H1 (cell line): Measurements from ENCODE around the gene RPS6KA2. TPM values are rescaled to one million over a fixed set of nuclear protein-coding genes. Genes with fewer than 3 reads are reported as not detected.

ENCODE experiments used
- CTCF ChIA-PET: fragments of 300-600 bp; sonication (Branson Sonifier 250); formaldehyde crosslinking; loops from one replicate; lab custom pipeline; 2021; ENCODE audit not compliant: partially characterized antibody; lab: Charles Lee
- POLR2A ChIA-PET: fragments of 300-600 bp; sonication (Branson Sonifier 250); formaldehyde crosslinking; loops from one replicate; lab custom pipeline; 2021; ENCODE audit warnings: inconsistent platforms; ENCODE audit not compliant: partially characterized antibody; lab: Charles Lee
- DNase-seq, 2 experiments: peaks; one replicate each; pipeline versions ENCODE4 v3.0.0 to v3.0.0-alpha.2; 2010 to 2022; ENCODE audit warnings: low spot score in 2 of 2, low read depth in 1 of 2, mixed read lengths in 1 of 2
- FAIRE-seq: peaks from 2 replicates; lab custom pipeline; 2011; peaks lifted over from hg19 to GRCh38; lab: Jason Lieb, UNC
- H2AFZ ChIP-seq: 2 replicates; pipeline ENCODE4 v1.8.1; 2012; ENCODE audit warnings: low read length, inconsistent platforms
- H2AK5ac ChIP-seq: 2 replicates; pipeline ENCODE4 v1.6.1; 2013; ENCODE audit warnings: low read depth, low read length
- H2BK120ac ChIP-seq: replicated peaks from 2 replicates; pipeline ENCODE3; 2013; ENCODE audit warnings: low read depth, low read length, inconsistent platforms
- H2BK12ac ChIP-seq: 2 replicates; pipeline ENCODE4 v1.6.1; 2013; ENCODE audit warnings: low read depth, low read length
- H2BK15ac ChIP-seq: 2 replicates; pipeline ENCODE4 v1.6.1; 2013; ENCODE audit warnings: low read length
- H2BK20ac ChIP-seq: 2 replicates; pipeline ENCODE4 v1.6.1; 2013; ENCODE audit warnings: low read length
- H2BK5ac ChIP-seq: 2 replicates; pipeline ENCODE4 v1.6.1; 2013; ENCODE audit warnings: low read depth, low read length
- H3K14ac ChIP-seq: 2 replicates; pipeline ENCODE4 v1.6.1; 2013; ENCODE audit warnings: inconsistent platforms; ENCODE audit not compliant: insufficient read length
- H3K18ac ChIP-seq: 2 replicates; pipeline ENCODE4 v1.6.1; 2013; ENCODE audit warnings: low read length; ENCODE audit errors: extremely low read depth
- H3K23ac ChIP-seq: 2 replicates; pipeline ENCODE4 v1.6.1; 2013; ENCODE audit warnings: inconsistent platforms; ENCODE audit not compliant: insufficient read length
- H3K23me2 ChIP-seq: 2 replicates; pipeline ENCODE4 v1.6.1; 2013; ENCODE audit warnings: low read depth, low read length
- H3K27ac ChIP-seq: 2 replicates; pipeline ENCODE4 v1.6.1; 2011; ENCODE audit warnings: low read depth, low read length, inconsistent platforms
- H3K27me3 ChIP-seq, 4 experiments: replicated peaks in 1 of 4; 1 replicate in 1 of 4; 2 replicates in 3 of 4; pipeline versions ENCODE4 v1.6.1 to v1.8.1; 2011 to 2013; ENCODE audit warnings: low read length in 3 of 4, mild to moderate bottlenecking in 3 of 4, inconsistent platforms in 2 of 4, mixed read lengths in 2 of 4, moderate library complexity in 1 of 4; ENCODE audit not compliant: control insufficient read depth in 3 of 4, insufficient read depth in 3 of 4; ENCODE audit errors: extremely low read depth in 1 of 4
- H3K36me3 ChIP-seq, 4 experiments: 2 replicates each; pipeline versions ENCODE4 v1.6.1 to v1.8.1; 2011 to 2013; ENCODE audit warnings: mild to moderate bottlenecking in 4 of 4, low read length in 3 of 4, moderate library complexity in 2 of 4, control low read depth in 1 of 4, inconsistent platforms in 1 of 4; ENCODE audit not compliant: insufficient read depth in 4 of 4, control insufficient read depth in 2 of 4
- H3K4ac ChIP-seq: replicated peaks from 2 replicates; pipeline ENCODE3; 2013; ENCODE audit warnings: low read length, low read depth, mixed read lengths, inconsistent platforms; ENCODE audit not compliant: insufficient read length
- H3K4me1 ChIP-seq, 4 experiments: replicated peaks in 1 of 4; 1 replicate in 1 of 4; 2 replicates in 3 of 4; pipeline versions ENCODE4 v1.6.1 to v1.8.1; 2011 to 2013; ENCODE audit warnings: low read length in 3 of 4, inconsistent platforms in 2 of 4, mixed read lengths in 1 of 4; ENCODE audit not compliant: insufficient read depth in 4 of 4, control insufficient read depth in 3 of 4
- H3K4me2 ChIP-seq, 2 experiments: 2 replicates each; pipeline versions ENCODE4 v1.6.1 to v1.8.1; 2011 to 2013; ENCODE audit warnings: low read depth in 2 of 2, low read length in 2 of 2, control low read depth in 1 of 2, inconsistent platforms in 1 of 2, mild to moderate bottlenecking in 1 of 2; ENCODE audit not compliant: insufficient read depth in 1 of 2
- H3K4me3 ChIP-seq, 4 experiments: fragments of 200-600, 300-600 bp in 1 of 4; sonication (generic), shearing (Covaris generic), sonication (Bioruptor Twin) in 1 of 4; 2 replicates each; pipeline versions ENCODE4 v1.5.1 to v1.8.1; 2011 to 2016; ENCODE audit warnings: low read length in 4 of 4, low read depth in 3 of 4, control low read depth in 2 of 4, inconsistent platforms in 2 of 4, mild to moderate bottlenecking in 2 of 4, mixed read lengths in 1 of 4, moderate library complexity in 1 of 4; ENCODE audit not compliant: insufficient read depth in 2 of 4; ENCODE audit errors: extremely low read depth in 1 of 4
- H3K56ac ChIP-seq: replicated peaks from 2 replicates; pipeline ENCODE3; 2013; ENCODE audit warnings: low read depth, mild to moderate bottlenecking, mixed read lengths, low read length, inconsistent platforms; ENCODE audit not compliant: insufficient read length
- H3K79me1 ChIP-seq: 2 replicates; pipeline ENCODE4 v1.6.1; 2013; ENCODE audit warnings: low read depth, low read length, control low read depth
- H3K79me2 ChIP-seq, 2 experiments: 2 replicates each; pipeline versions ENCODE4 v1.6.1 to v1.8.1; 2012 to 2013; ENCODE audit warnings: low read length in 2 of 2, mild to moderate bottlenecking in 2 of 2, inconsistent platforms in 1 of 2; ENCODE audit not compliant: insufficient read depth in 2 of 2, control insufficient read depth in 1 of 2
- H3K9ac ChIP-seq, 4 experiments: replicated peaks in 1 of 4; 1 replicate in 1 of 4; 2 replicates in 3 of 4; pipeline versions ENCODE4 v1.6.1 to v1.8.1; 2011 to 2013; ENCODE audit warnings: low read depth in 3 of 4, low read length in 3 of 4, control low read depth in 2 of 4, mild to moderate bottlenecking in 2 of 4, moderate library complexity in 2 of 4, inconsistent platforms in 1 of 4; ENCODE audit errors: extremely low read depth in 1 of 4
- H3K9me3 ChIP-seq, 2 experiments: 2 replicates each; pipeline versions ENCODE4 v1.6.1 to v1.8.1; 2012 to 2013; ENCODE audit warnings: mild to moderate bottlenecking in 2 of 2, moderate library complexity in 2 of 2, control low read depth in 1 of 2, inconsistent platforms in 1 of 2, low read depth in 1 of 2, low read length in 1 of 2, mixed read lengths in 1 of 2; ENCODE audit not compliant: insufficient read depth in 2 of 2
- H4K20me1 ChIP-seq, 2 experiments: replicated peaks in 1 of 2; 2 replicates each; pipeline versions ENCODE3 to v1.8.1; 2011 to 2013; ENCODE audit warnings: inconsistent platforms in 2 of 2, low read length in 2 of 2, mild to moderate bottlenecking in 1 of 2; ENCODE audit not compliant: insufficient read depth in 2 of 2, control insufficient read depth in 1 of 2
- H4K5ac ChIP-seq: 2 replicates; pipeline ENCODE4 v1.6.1; 2013; ENCODE audit warnings: low read length, low read depth, mixed read lengths, inconsistent platforms; ENCODE audit not compliant: insufficient read length
- H4K8ac ChIP-seq: 2 replicates; pipeline ENCODE4 v1.8.0; 2013; ENCODE audit warnings: mild to moderate bottlenecking, moderate library complexity, low read length, inconsistent platforms; ENCODE audit not compliant: insufficient read depth; ENCODE audit errors: extremely low read depth
- H4K91ac ChIP-seq: replicated peaks from 2 replicates; pipeline ENCODE3; 2013; ENCODE audit warnings: low read length, mixed read lengths, inconsistent platforms; ENCODE audit not compliant: insufficient read length
- BCL11A ChIP-seq, 2 experiments: IDR thresholded peaks; one replicate each; pipeline ENCODE4 v1.6.1; 2011; ENCODE audit warnings: low read depth in 2 of 2, low read length in 2 of 2, mild to moderate bottlenecking in 2 of 2
- CHD2 ChIP-seq: IDR thresholded peaks from 2 replicates; pipeline ENCODE4 v1.6.1; 2012; ENCODE audit warnings: low read length, improper control_type of control experiment
- GABPA ChIP-seq: IDR thresholded peaks from 2 replicates; pipeline ENCODE4 v1.6.1; 2011; ENCODE audit warnings: mild to moderate bottlenecking, low read length, moderate library complexity, borderline replicate concordance; ENCODE audit not compliant: insufficient read depth
- YY1 ChIP-seq: IDR thresholded peaks from 2 replicates; pipeline ENCODE4 v1.6.1; 2011; ENCODE audit warnings: low read depth, mild to moderate bottlenecking, low read length
- WGBS, 2 experiments: shearing (Covaris generic) in 1 of 2; methylation state at CpG; one replicate each; pipeline versions ENCODE4 v1.1.6 to v1.1.7; 2013 to 2015; ENCODE audit warnings: low lambda C conversion rate in 2 of 2, mixed read lengths in 2 of 2, inconsistent platforms in 1 of 2, low coverage in 1 of 2, missing lambda C conversion rate in 1 of 2; ENCODE audit not compliant: insufficient replicate concordance in 2 of 2, insufficient coverage in 1 of 2, insufficient read length in 1 of 2; ENCODE audit errors: extremely low coverage in 1 of 2, missing lambda C conversion rate in 1 of 2; 5-methylcytosine and 5-hydroxymethylcytosine counted together
- polyA plus RNA-seq, 7 experiments: library from polyadenylated mRNA; depleted of rRNA in 3 of 7; stranded (reverse) in 5 of 7; unstranded in 2 of 7; fragments of >200 nt in 5 of 7; fragments of 200-250 nt in 2 of 7; gene quantifications; 1 replicate in 5 of 7; 2 replicates in 1 of 7; 4 replicates in 1 of 7; pipeline versions ENCODE4 v1.2.1 to v1.2.3, GENCODE V29; 2011 to 2013; ENCODE audit warnings: missing spikeins in 2 of 7, mixed read lengths in 2 of 7
- total RNA-seq: library from RNA; stranded (reverse); fragmentation: NEBNext Ultra II Directional; extraction: Animal tissue kit (Norgen Biotek cat#: 25700); gene quantifications from 2 replicates; pipeline ENCODE4 v1.2.1, GENCODE V29; 2021

RPS6KA2 gene
- total and polyA plus RNA-seq, 2 of the 8 experiments (the other 6 are each of a cell fraction or from before 2014, with no cell fraction given), result 8.8 to 25.7 TPM

DNA sequence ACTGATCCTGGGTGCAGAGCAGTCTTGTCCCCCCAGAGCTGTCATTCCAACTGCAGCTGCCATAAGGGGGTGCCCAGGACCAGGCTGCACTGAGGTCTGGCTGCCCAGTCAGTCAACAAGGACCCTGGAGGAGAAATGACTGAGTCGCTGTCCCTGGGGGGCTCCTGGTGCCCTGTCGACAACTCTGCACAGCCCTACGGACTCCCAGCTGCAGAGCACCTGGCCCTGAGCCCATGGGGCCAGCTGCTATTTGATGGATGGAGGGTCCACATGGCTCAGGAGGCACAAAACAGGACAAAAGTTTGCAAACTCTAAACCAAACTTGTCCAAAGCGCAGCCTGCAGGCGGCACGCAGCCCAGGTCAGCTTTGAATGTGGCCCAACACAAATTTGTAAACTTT lies 46.3 kb upstream of the RPS6KA2 start:
- H3K27ac ChIP-seq, result no peak overlapping the region
- no peaks in the 10 kb centered on the region; a peak in 1 of 7 replicates for H3K27me3 ChIP-seq
- H2BK12ac ChIP-seq, result no peak overlapping the region
- H4K91ac ChIP-seq, result peak overlapping the region; percentile 37
- no peak overlapping the region for H3K23ac ChIP-seq
- no peak overlapping the region for H4K8ac ChIP-seq
- H3K79me1 ChIP-seq, result no peaks in the 10 kb centered on the region
- 97% methylated on average over 6 of the region's 6 CpGs; no CpG with 5 or more reads in 1 of the 2 experiments for WGBS, 2 experiments
- H3K4me1 ChIP-seq, result peaks cover 3 to 11% (median 6%) of the 10 kb centered on the region in 4 experiments
- H2AK5ac ChIP-seq, result 0 out of 2 replicates have a peak overlapping the region, but pooled peaks have one; percentile 30
- no peak overlapping the region for H3K4ac ChIP-seq
- H2BK120ac ChIP-seq, result no peak overlapping the region
- no peak overlapping the region for H4K5ac ChIP-seq
- H3K36me3 ChIP-seq, result no peaks in the 10 kb centered on the region
- peaks cover 0 to 3% of the 10 kb centered on the region in 2 experiments; a peak in 1 of 4 replicates for H3K9me3 ChIP-seq
- H2BK15ac ChIP-seq, result peak overlapping the region; percentile 72; the same call in 1 of the 2 replicates
- H2BK20ac ChIP-seq, result no peak overlapping the region
- DNase-seq (no peak), FAIRE-seq (no peak)
- CTCF ChIA-PET, result interaction anchor here (0.9 kb wide), 2 partner anchors 9 to 10 kb away, joined by 3 to 4 read pairs; no protein-coding TSS in a partner anchor
- H3K23me2 ChIP-seq, result no peaks in the 10 kb centered on the region
- no peak overlapping the region for H2BK5ac ChIP-seq
- H3K9ac ChIP-seq, result no peak overlapping the region
- H3K79me2 ChIP-seq, result no peaks in the 10 kb centered on the region
- H2AFZ ChIP-seq, result no peak overlapping the region
- H3K4me2 ChIP-seq, result no peak overlapping the region
- POLR2A ChIA-PET, result no interaction called here
- no peak overlapping the region for H3K56ac ChIP-seq
- H3K14ac ChIP-seq, result no peak overlapping the region
- H3K4me3 ChIP-seq, result no peak overlapping the region
- no peaks in the 10 kb centered on the region for H4K20me1 ChIP-seq
- H3K18ac ChIP-seq, result no peak overlapping the region
- TF ChIP-seq YY1 (no peak), BCL11A (IDR thresholded peaks at IDR 0.05; ENCODE audit: low read depth in 2 of 2, low read length in 2 of 2) (no peak), GABPA (no peak), CHD2 (no peak)
